ENCODE measurements around the gene URB1.

The URB1 gene

GRCh38 chr21:32338209-32338921 lies 54.4 kb downstream of the URB1 start:
- DNase-seq: no peak

GRCh38 chr21:32337206-32337605 lies 55.6 kb downstream of the URB1 start:
- DNase-seq: no peak

DNA sequence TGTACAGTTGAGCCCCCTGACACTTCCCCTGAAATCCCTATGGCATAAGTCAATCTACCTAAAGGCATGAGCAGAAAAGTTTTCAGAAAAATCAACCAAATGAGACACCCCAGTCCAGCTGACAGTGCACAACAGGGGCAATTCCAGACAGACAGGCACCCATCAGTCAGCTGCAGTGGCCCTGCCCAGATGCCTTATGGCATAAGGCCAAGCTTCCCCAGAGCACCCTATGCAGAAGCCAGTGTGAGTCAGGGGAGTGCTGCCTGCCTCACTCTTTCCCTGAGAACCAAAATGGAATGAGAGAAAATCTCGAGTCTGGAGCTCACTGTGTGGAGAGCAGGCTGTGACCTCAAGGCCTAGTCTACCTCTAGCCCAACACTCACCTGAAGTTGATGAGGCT lies 56.1 kb downstream of the URB1 start:
- no peak for DNase-seq

DNA sequence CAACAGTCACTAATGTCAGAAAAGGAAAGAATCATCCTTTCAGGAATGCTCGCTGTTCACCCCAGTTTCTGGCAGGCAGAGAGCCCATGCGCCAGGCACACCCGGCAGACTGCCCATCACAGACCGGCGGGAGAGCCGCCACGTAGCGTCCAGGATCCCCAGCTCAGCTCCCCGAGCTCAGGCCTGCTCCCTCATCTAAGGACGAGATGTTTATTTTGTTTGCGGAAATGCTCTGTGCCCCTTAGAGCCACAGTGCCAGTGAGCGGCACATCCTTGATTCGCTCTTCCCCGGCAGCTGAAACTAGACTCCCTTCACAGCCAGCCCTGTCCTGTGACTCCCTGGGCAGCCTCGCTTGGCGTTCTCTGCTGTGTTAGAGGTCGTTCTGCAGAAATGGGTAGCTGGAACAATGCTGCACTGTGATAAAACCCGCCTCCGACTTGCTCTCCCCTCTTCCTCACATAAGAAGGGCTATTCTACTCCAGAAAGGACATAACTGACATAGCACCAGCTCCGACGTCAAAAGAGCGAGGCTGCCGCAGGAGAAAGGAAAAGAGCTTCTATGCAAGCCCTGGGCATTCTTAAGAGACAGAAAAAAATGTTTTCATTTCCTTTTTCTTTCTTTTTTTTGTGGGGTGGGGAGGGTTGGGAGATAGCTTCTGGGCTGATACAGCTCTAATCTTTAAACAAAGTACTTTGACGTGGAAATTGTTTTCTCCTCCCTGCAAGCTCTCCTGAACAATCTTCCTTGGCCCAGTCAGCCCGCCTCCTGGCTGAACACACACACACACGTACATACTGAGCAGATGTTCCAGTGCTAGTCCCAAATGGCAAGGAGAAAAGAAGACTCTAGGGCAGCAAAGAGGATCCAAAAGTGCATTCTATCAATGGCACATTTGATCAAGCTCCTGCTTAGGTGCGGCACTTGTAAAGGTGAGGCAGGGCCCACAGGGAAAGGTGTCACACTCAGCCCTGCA lies 56.9 kb downstream of the URB1 start:
- no peak for DNase-seq

DNA sequence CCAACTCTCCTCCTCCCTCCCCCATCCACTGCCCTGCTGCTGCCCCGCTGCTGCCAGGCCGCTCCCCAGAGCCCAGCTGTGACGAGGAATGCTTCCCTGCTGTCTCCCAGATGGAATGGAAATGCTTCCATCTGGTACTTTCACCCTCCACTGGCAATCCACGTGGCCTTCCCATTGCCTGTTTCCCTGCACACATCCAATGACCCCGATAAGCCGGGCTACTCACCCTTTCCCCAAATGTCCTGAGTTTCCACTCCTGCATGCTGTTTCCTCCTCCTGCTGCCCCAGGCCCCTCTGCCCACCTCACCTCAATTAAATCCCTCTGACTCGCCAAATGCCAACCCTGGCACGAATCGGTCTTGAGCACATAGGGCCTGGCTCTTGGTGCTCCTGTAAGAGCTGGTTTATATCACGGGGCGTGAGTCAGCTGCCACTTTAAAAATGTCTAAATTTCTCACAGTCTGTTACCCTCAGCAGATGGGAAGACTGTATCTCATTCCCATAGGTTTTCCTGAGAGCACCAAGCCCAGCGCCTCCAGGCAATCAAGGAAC lies 57.8 kb downstream of the URB1 start:
- no peak for DNase-seq

- no peak for DNase-seq
These were observed 58.7 kb downstream of the URB1 start for GRCh38 chr21:32333953-32334673.

DNA sequence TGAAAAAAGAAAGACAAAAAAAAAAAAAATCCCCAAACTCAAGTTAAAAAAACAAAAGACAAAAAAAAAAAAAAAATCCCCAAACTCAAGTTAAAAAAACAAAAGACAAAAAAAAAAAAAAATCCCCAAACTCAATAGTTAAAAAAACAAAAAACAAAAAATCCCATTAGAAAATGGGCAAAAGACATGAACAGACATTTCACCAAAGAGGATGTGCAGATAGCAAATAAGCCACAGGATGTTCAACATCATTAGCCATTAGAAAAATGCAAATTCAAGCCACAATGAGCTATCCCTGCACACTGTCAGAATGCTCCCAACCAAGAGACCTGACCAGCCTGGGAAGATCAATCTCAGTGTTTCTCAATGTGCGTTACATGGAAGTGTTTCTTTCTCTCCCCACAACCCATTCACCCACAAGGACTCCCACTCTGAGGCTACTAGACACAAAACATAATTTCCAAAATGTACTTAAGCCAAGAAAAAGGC lies 60.3 kb downstream of the URB1 start:
- no peak for DNase-seq

DNA sequence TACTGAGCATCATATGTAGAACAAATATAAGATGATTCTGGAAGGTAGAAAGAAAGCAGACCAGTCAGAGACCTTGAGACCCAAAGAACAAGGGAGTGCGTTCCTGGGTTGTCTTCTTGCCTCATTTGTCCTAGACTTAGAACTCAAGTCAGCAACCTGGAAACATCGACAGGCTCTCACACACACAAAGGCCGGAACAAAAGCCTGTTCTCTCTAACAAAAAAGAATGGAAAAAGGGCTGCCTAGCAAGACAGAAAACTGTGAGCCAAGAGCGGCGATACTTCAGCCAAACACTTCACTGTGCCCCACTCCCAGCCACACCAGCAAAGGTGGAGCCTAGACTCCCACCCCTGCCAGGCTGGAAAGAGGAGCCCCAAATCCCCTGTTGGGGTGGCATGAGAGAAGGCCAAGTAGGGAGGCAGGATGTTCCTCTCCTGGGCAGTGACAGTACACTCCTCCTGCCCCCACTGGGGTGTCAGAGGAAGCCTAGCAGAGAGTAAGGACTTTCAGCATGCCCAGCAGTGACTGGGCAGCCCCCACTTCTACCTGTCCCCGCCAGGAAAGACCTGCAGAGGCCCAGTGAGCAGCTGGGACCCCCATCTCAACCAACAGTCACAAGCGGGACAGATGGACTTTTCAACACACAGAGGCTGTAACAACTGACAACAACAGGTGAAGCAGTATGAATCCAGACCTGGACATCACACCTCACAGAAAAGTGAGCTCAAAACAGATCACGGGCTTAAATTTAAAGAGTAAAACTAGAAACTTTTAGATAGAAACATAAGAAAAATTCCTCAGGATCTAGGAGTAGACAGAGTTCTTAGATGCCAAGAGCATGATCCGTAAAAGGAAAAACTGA lies 61.1 kb downstream of the URB1 start:
- DNase-seq: no peak

DNA sequence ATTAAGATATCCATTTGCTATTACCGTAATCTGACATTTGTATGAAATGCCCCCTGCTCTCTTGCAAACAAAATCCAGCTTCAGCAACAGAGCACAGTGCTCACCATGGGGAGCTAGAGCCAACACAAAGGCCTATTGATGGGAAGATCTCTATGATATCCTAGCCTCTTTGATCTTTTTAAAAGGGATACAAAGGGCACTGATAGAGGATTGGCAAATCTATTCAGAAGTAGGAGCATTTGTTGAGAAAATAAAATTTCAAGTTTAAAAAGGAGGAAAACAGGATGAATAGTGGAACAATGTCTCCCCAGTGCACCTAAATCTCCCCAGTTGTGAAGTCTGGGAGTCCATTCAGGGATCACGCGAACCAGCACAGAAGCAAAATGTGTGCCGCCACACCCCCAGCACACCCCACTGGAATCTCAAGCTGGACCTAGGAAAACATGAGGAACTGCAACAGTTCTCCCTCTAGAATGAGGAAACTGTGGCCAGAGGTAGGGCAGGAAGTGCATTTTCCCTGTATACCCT lies 62.0 kb downstream of the URB1 start:
- no peak for DNase-seq

GRCh38 chr21:32329776-32330175 lies 63.0 kb downstream of the URB1 start:
- DNase-seq: no peak

DNA sequence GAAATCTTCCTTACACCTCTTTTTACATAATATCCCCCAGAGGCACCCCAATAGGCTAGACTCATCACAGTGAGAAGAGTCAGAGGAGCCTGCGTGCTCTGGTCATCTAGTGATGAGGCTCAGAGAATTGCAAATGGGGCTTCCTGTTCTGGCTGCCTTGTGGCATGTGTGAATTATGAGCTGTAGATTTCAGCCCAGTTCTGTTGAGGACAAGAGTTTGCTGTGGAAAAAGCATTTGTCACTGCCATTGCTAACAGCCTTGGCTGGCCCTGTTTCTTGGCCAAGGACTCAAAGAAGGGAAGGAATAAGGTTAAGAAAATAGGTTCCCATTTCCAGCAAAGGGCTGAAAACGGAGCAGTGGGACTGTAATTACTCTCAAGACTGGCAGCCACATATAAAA lies 63.5 kb downstream of the URB1 start:
- no peak for DNase-seq

- no peak for DNase-seq
These were observed 64.2 kb downstream of the URB1 start for GRCh38 chr21:32328595-32328994.

- no peak for DNase-seq
These were observed 67.1 kb downstream of the URB1 start for GRCh38 chr21:32325706-32326105.

DNA sequence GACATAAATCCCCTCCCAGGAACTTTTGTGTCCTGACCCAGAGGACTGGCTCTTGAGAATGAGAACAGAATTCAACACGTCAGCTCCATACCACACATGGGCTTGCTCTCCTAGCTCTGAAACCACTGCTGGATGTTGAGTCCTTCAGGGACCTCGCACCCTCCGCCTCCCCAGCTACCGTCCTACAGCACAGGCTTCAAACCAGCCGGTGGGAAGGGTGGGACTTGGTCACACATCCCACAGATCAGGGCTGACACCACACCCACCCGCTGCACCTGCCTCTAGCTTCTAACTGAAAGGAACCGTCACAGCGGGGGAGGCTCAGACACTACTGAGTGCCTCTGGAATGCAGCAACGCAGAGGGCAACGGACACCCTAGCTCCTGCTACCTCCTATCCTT lies 70.1 kb downstream of the URB1 start:
- no peak for DNase-seq

- DNase-seq: no peak
These were observed 70.7 kb downstream of the URB1 start for GRCh38 chr21:32322103-32322502.

DNA sequence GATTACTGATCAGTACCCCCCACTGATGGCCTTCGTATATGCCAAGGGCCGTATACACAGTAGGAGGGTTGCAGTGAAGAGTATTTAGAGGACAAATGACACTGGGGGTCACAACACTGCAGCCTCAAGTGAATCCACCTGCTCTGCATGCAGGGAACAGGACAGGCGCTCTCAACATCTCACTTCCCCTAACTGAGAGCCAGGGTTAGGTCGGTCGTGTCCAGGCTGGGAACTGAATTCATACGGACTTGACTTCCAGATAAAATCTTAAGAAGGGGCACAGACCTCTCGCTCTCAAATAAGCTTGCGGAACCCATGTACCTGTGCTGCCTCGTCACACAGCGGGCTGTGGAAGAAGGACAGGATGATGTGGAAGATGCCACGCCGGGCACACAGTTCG lies 71.3 kb downstream of the URB1 start:
- no peak for DNase-seq

DNA sequence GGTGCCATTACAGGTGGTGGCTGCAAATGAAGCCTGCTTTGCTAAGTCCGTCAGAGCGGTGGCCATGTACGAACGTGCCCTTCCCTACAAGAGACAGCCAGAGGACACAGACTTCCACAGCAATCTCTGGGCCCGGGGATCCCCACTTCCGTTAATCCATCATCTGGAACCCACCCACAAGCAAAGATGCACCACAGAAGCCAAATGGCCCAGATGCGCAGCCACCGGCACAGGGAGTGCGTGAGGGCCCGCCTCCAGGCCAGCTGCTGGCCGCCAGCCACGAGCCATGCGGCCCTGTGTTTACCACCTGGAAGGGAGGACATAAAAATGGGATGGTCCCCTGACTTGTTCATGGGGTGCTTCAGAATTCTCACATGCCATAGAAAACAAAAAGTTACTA lies 72.1 kb downstream of the URB1 start:
- no peak for DNase-seq

GRCh38 chr21:32320059-32320458 lies 72.8 kb downstream of the URB1 start:
- DNase-seq: no peak

DNA sequence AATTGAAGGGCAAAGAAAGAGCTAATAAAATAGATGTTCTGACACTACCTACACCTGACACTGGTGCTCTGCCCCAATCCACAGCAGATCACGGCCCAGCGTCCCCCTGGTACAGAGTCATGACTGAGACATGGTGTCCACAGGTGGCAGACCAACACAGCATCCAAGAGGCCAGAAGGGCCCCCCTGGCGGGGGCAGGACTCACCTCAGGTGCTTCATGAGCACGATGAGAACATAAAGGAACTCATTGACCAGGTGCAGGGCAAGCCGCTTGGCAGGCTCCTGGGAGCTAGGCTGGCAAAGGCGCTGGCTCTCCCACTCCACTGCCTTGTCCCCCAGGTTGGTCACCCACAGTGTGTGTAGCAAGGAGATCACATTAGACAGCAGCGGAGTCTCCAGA lies 73.8 kb downstream of the URB1 start:
- DNase-seq: no peak

DNA sequence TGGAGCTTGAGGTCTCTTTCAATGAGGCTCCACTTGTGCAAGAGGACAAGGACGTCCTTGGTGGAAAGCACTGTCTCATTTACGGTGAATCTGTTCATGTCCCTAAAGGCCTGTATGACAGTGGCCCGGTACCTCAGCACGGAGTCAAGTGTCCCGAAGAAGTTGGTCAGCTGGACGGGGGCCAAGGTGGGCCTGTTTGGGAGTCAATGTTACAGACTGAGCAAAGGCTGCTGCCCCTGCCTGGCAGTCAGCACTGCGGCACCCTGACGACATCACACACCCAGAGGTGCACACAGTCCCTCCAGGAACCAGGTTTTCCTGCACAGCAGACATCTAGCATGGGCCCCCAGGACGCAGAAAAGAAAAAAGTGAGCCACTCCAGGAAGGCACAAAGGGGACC lies 75.1 kb downstream of the URB1 start:
- no peak for DNase-seq

DNA sequence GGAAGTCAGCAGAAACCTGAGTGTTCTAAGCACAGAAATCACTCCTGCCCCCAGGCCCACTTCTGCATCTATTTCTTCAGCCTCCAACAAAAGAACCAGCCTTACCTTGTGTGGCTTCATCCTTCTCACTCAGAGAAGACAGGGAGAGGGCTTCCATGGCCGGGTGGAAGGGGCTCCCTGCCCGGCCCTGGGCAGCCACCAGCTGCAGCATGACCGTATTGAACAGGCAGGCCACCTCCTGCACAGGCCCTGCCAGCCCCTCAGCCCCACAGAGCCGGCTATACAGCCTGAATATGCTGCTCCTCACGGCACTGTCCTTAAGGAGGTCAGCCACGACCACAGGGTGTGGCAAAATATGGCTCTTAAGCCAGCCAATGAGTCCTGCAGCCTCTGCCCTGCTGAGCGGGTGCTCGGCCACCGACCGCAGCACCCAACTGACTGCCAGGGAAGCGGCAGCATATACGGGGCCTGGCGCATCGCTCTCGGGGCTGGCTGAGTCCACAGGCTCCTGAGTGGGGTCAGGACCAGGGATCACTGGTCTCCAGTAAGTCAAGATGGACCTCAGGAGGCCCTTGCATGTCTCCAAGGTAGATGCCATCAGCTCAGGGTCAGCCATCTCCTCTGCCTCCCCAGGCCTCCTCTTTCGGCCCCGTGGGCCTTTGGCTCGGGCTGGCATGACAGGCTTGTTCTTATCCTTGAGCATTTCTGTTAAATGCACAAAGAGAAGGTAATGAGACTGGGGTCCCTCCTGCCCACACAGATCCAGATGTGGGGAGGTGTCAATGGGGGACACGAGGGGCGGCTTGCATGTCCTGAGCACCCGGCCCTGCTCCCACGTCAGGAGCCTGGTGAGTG lies 76.2 kb downstream of the URB1 start:
- DNase-seq: no peak

Measured in stimulated activated CD4-positive, alpha-beta T cell treated with anti-CD3 and anti-CD28 coated beads, Interleukin-4, amount 100 ng/mL, for 24 hours (primary cell).